Measurements from ENCODE around the gene HTR4.
"Not testable (repeated sequence)": the region's sequence is repeated elsewhere in the genome, so short reads cannot be mapped to it uniquely, and the experiment has no call there.

HTR4 gene

DNA sequence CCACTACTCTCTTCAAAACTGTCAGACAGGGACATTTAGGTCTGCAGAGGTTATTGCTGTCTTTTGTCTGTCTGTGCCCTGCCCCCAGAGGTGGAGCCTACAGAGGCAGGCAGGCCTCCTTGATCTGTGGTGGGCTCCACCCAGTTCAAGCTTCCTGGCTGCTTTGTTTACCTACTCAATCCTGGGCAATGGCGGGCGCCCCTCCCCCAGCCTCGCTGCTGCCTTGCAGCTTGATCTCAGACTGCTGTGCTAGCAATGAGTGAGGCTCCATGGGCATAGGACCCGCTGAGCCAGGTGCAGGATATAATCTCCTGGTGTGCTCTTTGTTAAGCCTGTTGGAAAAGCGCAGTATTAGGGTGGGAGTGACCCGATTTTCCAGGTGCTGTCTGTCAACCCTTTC, 19.4 kb upstream of the HTR4 start:
- not testable (repeated sequence) for H2BK120ac ChIP-seq (ENCODE audit: low read depth, low read length); H3K4me3 ChIP-seq (ENCODE audit: insufficient read depth in 1 of 2, low read depth in 1 of 2, low read length in 2 of 2); H2AFZ ChIP-seq (ENCODE audit: low read depth, low read length); H3K14ac ChIP-seq (ENCODE audit: low read length in 2 of 2); H3K9me3 ChIP-seq (ENCODE audit: control insufficient read depth, low read length); H2AK5ac ChIP-seq (ENCODE audit: low read length, severe bottlenecking); H4K91ac ChIP-seq (ENCODE audit: low read length); H3K9ac ChIP-seq (ENCODE audit: low read length); H3K4me2 ChIP-seq (ENCODE audit: low read length, poor library complexity, severe bottlenecking); H3K27me3 ChIP-seq (ENCODE audit: control insufficient read depth in 1 of 2, insufficient read depth in 1 of 2, low read length in 2 of 2); H2BK12ac ChIP-seq (ENCODE audit: low read length in 2 of 2); H4K8ac ChIP-seq (ENCODE audit: low read length); H3K18ac ChIP-seq (ENCODE audit: low read depth in 1 of 2, low read length in 2 of 2); H2BK5ac ChIP-seq (ENCODE audit: low read depth, low read length, poor library complexity, severe bottlenecking); H3K79me1 ChIP-seq (replicated peaks; ENCODE audit: low read length, poor library complexity, severe bottlenecking); H2BK15ac ChIP-seq (ENCODE audit: low read depth, poor library complexity, severe bottlenecking); H3K4me1 ChIP-seq (ENCODE audit: control insufficient read depth, insufficient read depth, low read depth, low read length); DNase-seq; H3K36me3 ChIP-seq (ENCODE audit: control insufficient read depth in 1 of 2, insufficient read depth in 2 of 2, low read depth in 1 of 2, low read length in 2 of 2); H3K27ac ChIP-seq (ENCODE audit: low read length, poor library complexity, severe bottlenecking); H3K4ac ChIP-seq (ENCODE audit: low read depth in 1 of 2, low read length in 2 of 2); H3K23ac ChIP-seq (ENCODE audit: low read length in 2 of 2)
- WGBS = 80% methylated on average over 6 of the region's 6 CpGs

DNA sequence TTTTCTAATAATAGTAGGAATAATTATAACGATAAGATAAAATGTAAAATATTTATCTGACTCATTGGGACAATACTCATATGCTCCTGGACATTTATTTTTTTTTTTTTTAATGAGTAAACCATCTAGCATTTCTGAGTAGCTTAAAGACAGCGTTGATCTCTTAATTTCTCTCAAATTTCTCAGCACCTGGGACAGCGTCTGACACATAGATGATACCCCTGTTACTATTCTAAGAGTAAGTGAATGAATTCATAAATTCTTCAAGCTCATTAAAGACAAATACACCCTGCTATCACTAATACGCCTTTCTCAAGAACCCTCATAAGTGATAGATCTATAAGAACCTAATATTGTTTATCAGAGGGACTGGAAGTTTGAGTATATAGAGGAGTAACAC, 12.0 kb upstream of the HTR4 start:
- no peak for DNase-seq
- 75% methylated on average over 2 of the region's 4 CpGs for whole genome bisulfite sequencing
- Histone ChIP-seq H3K36me3 (ENCODE audit: control insufficient read depth in 1 of 2, insufficient read depth in 2 of 2, low read depth in 1 of 2, low read length in 2 of 2) (no peaks in the 10 kb centered on the region), H3K9me3 (ENCODE audit: control insufficient read depth, low read length) (no peaks in the 10 kb centered on the region), H3K23ac (ENCODE audit: low read length in 2 of 2) (no peak overlapping the region), H3K4me1 (ENCODE audit: control insufficient read depth, insufficient read depth, low read depth, low read length) (no peaks in the 10 kb centered on the region), H2BK120ac (ENCODE audit: low read depth, low read length) (no peak overlapping the region), H3K4me2 (ENCODE audit: low read length, poor library complexity, severe bottlenecking) (no peak overlapping the region), H3K9ac (ENCODE audit: low read length) (no peak overlapping the region), H3K4me3 (ENCODE audit: insufficient read depth in 1 of 2, low read depth in 1 of 2, low read length in 2 of 2) (no peak overlapping the region), H2BK15ac (ENCODE audit: low read depth, poor library complexity, severe bottlenecking) (no peak overlapping the region), H2AK5ac (ENCODE audit: low read length, severe bottlenecking) (no peak overlapping the region), H4K91ac (ENCODE audit: low read length) (no peak overlapping the region), H2BK12ac (ENCODE audit: low read length in 2 of 2) (no peak overlapping the region), H2BK5ac (ENCODE audit: low read depth, low read length, poor library complexity, severe bottlenecking) (no peak overlapping the region), H3K79me1 (replicated peaks; ENCODE audit: low read length, poor library complexity, severe bottlenecking) (no peaks in the 10 kb centered on the region), H3K4ac (ENCODE audit: low read depth in 1 of 2, low read length in 2 of 2) (no peak overlapping the region), H3K14ac (ENCODE audit: low read length in 2 of 2) (no peak overlapping the region), H3K18ac (ENCODE audit: low read depth in 1 of 2, low read length in 2 of 2) (no peak overlapping the region), H4K8ac (ENCODE audit: low read length) (no peak overlapping the region), H3K27ac (ENCODE audit: low read length, poor library complexity, severe bottlenecking) (no peak overlapping the region), H3K27me3 (ENCODE audit: control insufficient read depth in 1 of 2, insufficient read depth in 1 of 2, low read length in 2 of 2) (peaks cover 0 to 18% of the 10 kb centered on the region in 2 experiments), H2AFZ (ENCODE audit: low read depth, low read length) (no peak overlapping the region)

GRCh38 chr5:148665431-148665830, 11.1 kb upstream of the HTR4 start:
- no peak overlapping the region for H4K8ac ChIP-seq (ENCODE audit: low read length)
- no peak overlapping the region for H4K91ac ChIP-seq (ENCODE audit: low read length)
- H2AK5ac ChIP-seq (ENCODE audit: low read length, severe bottlenecking) = no peak overlapping the region
- H3K14ac ChIP-seq (ENCODE audit: low read length in 2 of 2) = no peak overlapping the region
- H3K4ac ChIP-seq (ENCODE audit: low read depth in 1 of 2, low read length in 2 of 2) = no peak overlapping the region
- no peak overlapping the region for H2BK15ac ChIP-seq (ENCODE audit: low read depth, poor library complexity, severe bottlenecking)
- no peak overlapping the region for H3K9ac ChIP-seq (ENCODE audit: low read length)
- H3K4me3 ChIP-seq (ENCODE audit: insufficient read depth in 1 of 2, low read depth in 1 of 2, low read length in 2 of 2) = no peak overlapping the region
- no peak overlapping the region for H2AFZ ChIP-seq (ENCODE audit: low read depth, low read length)
- H3K27me3 ChIP-seq (ENCODE audit: control insufficient read depth in 1 of 2, insufficient read depth in 1 of 2, low read length in 2 of 2) = peaks cover 3 to 21% of the 10 kb centered on the region in 2 experiments
- H3K79me1 ChIP-seq (replicated peaks; ENCODE audit: low read length, poor library complexity, severe bottlenecking) = no peaks in the 10 kb centered on the region
- no peaks in the 10 kb centered on the region for H3K4me1 ChIP-seq (ENCODE audit: control insufficient read depth, insufficient read depth, low read depth, low read length)
- no peak overlapping the region for H2BK5ac ChIP-seq (ENCODE audit: low read depth, low read length, poor library complexity, severe bottlenecking)
- WGBS = 80% methylated on average over 6 of the region's 7 CpGs
- no peak overlapping the region for H3K4me2 ChIP-seq (ENCODE audit: low read length, poor library complexity, severe bottlenecking)
- DNase-seq = no peak
- no peak overlapping the region for H2BK120ac ChIP-seq (ENCODE audit: low read depth, low read length)
- no peak overlapping the region for H2BK12ac ChIP-seq (ENCODE audit: low read length in 2 of 2)
- no peaks in the 10 kb centered on the region for H3K36me3 ChIP-seq (ENCODE audit: control insufficient read depth in 1 of 2, insufficient read depth in 2 of 2, low read depth in 1 of 2, low read length in 2 of 2)
- H3K23ac ChIP-seq (ENCODE audit: low read length in 2 of 2) = no peak overlapping the region
- H3K9me3 ChIP-seq (ENCODE audit: control insufficient read depth, low read length) = no peaks in the 10 kb centered on the region
- H3K18ac ChIP-seq (ENCODE audit: low read depth in 1 of 2, low read length in 2 of 2) = no peak overlapping the region
- H3K27ac ChIP-seq (ENCODE audit: low read length, poor library complexity, severe bottlenecking) = no peak overlapping the region

GRCh38 chr5:148663509-148663908, 9.2 kb upstream of the HTR4 start:
- Histone ChIP-seq H2BK12ac (ENCODE audit: low read length in 2 of 2) (no peak overlapping the region), H3K18ac (ENCODE audit: low read depth in 1 of 2, low read length in 2 of 2) (no peak overlapping the region), H3K27me3 (ENCODE audit: control insufficient read depth in 1 of 2, insufficient read depth in 1 of 2, low read length in 2 of 2) (peaks cover 14 to 36% of the 10 kb centered on the region in 2 experiments), H3K79me1 (replicated peaks; ENCODE audit: low read length, poor library complexity, severe bottlenecking) (no peaks in the 10 kb centered on the region), H3K4me1 (ENCODE audit: control insufficient read depth, insufficient read depth, low read depth, low read length) (no peaks in the 10 kb centered on the region), H2BK15ac (ENCODE audit: low read depth, poor library complexity, severe bottlenecking) (no peak overlapping the region), H3K9me3 (ENCODE audit: control insufficient read depth, low read length) (no peaks in the 10 kb centered on the region), H3K4me2 (ENCODE audit: low read length, poor library complexity, severe bottlenecking) (no peak overlapping the region), H2BK120ac (ENCODE audit: low read depth, low read length) (no peak overlapping the region), H3K4me3 (ENCODE audit: insufficient read depth in 1 of 2, low read depth in 1 of 2, low read length in 2 of 2) (no peak overlapping the region), H3K14ac (ENCODE audit: low read length in 2 of 2) (no peak overlapping the region), H4K8ac (ENCODE audit: low read length) (no peak overlapping the region), H3K27ac (ENCODE audit: low read length, poor library complexity, severe bottlenecking) (no peak overlapping the region), H2AFZ (ENCODE audit: low read depth, low read length) (no peak overlapping the region), H4K91ac (ENCODE audit: low read length) (no peak overlapping the region), H3K9ac (ENCODE audit: low read length) (no peak overlapping the region), H3K4ac (ENCODE audit: low read depth in 1 of 2, low read length in 2 of 2) (no peak overlapping the region), H3K36me3 (ENCODE audit: control insufficient read depth in 1 of 2, insufficient read depth in 2 of 2, low read depth in 1 of 2, low read length in 2 of 2) (no peaks in the 10 kb centered on the region), H2AK5ac (ENCODE audit: low read length, severe bottlenecking) (no peak overlapping the region), H3K23ac (ENCODE audit: low read length in 2 of 2) (no peak overlapping the region), H2BK5ac (ENCODE audit: low read depth, low read length, poor library complexity, severe bottlenecking) (no peak overlapping the region)
- WGBS = 50% methylated on average over 2 of the region's 2 CpGs
- DNase-seq = no peak
